MCF 10A (cell line): ENCODE data around the gene NSUN7. TPM values are rescaled to one million over a fixed set of nuclear protein-coding genes. Genes with fewer than 3 reads are reported as not detected.

Source experiments
- BruUV-seq: library from RNA; stranded (reverse); fragments of 400-500 nt; replicated peaks from 2 replicates; lab custom pipeline; 2021; lab: Mats Ljungman, UMichigan
- CTCF ChIA-PET: fragments of 300-600 bp; sonication (Branson Sonifier 250); formaldehyde crosslinking; extraction: SDS; loops from one replicate; lab custom pipeline; 2021; ENCODE audit warnings: antibody characterized with exemption, inconsistent platforms; lab: Yijun Ruan, JAX
- POLR2A ChIA-PET: fragments of 300-600, 350-650 bp; sonication (Branson Sonifier 250); formaldehyde crosslinking; extraction: SDS; loops from one replicate; lab custom pipeline; 2020; ENCODE audit warnings: antibody characterized with exemption, inconsistent platforms; lab: Yijun Ruan, JAX
- DNase-seq: peaks from one replicate; pipeline ENCODE4 v3.0.0-alpha.2; 2018; ENCODE audit not compliant: unreplicated experiment
- H3K27ac Mint-ChIP-seq: one replicate; pipeline ENCODE4 v1.8.0; 2022; ENCODE audit warnings: mild to moderate bottlenecking, low read depth, mixed read lengths; ENCODE audit not compliant: unreplicated experiment
- H3K27me3 Mint-ChIP-seq: one replicate; pipeline ENCODE4 v1.8.0; 2022; ENCODE audit warnings: mixed read lengths; ENCODE audit not compliant: insufficient read depth, unreplicated experiment
- H3K36me3 Mint-ChIP-seq: one replicate; pipeline ENCODE4 v1.8.0; 2022; ENCODE audit warnings: mild to moderate bottlenecking, moderate library complexity, mixed read lengths; ENCODE audit not compliant: insufficient read depth, unreplicated experiment
- H3K4me1 Mint-ChIP-seq: one replicate; pipeline ENCODE4 v1.8.0; 2022; ENCODE audit warnings: mixed read lengths; ENCODE audit not compliant: insufficient read depth, unreplicated experiment
- H3K4me3 Mint-ChIP-seq: one replicate; pipeline ENCODE4 v1.8.0; 2022; ENCODE audit warnings: mild to moderate bottlenecking, moderate library complexity, mixed read lengths; ENCODE audit not compliant: unreplicated experiment
- H3K9me3 Mint-ChIP-seq: one replicate; pipeline ENCODE4 v1.8.0; 2022; ENCODE audit warnings: mixed read lengths; ENCODE audit not compliant: unreplicated experiment
- CTCF ChIP-seq: fragments of 200-600 bp; IDR thresholded peaks from one replicate; pipeline ENCODE4 v1.8.0; 2022; ENCODE audit warnings: antibody characterized with exemption, mild to moderate bottlenecking; ENCODE audit not compliant: unreplicated experiment
- intact Hi-C: fragments of 100-400 bp; cut with micrococcal nuclease; formaldehyde crosslinking; loops from 2 replicates; pipeline ENCODE4 v1.14.1; 2022
- total RNA-seq: library from RNA; stranded (reverse); gene quantifications from 2 replicates; pipeline ENCODE4 v1.2.3, GENCODE V29; 2022

Gene NSUN7
- total RNA-seq, 1 experiment from 2014 or later = not detected

DNA sequence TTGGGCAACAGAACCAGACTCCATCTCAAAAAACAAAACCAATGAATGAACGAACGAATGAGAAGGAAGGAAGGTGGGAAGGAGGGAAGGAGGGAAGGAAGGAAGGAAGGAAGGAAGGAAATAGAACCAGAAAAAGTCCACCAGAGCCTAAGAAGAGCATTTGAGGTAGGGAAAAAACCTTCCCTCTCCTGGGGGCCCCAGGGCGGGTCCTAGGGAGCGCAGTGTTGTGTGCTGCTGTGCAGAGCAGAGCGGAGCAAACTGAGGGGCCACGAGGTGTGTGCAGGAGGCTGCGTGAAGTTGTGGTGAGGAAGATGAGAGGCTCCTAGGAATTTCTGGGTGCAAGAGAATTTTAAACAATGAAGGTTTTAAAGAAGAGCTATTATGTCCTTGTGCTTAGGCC is 16.0 kb upstream of the NSUN7 start:
- H3K4me1 Mint-ChIP-seq = peaks cover 6% of the 10 kb centered on the region
- POLR2A ChIA-PET = no interaction called here
- CTCF ChIA-PET = interaction anchor here (0.7 to 1.0 kb wide), 3 partner anchors 43 to 482 kb away, joined by 3 to 5 read pairs (median 3); no protein-coding TSS in a partner anchor
- no peak for DNase-seq
- intact Hi-C loops = loop anchor here (10.0 kb wide), 1 partner anchor 521 kb away; the partner anchor contains the start of gene UCHL1
- BruUV-seq = no TSS peak
- H3K36me3 Mint-ChIP-seq = no peaks in the 10 kb centered on the region
- no peaks in the 10 kb centered on the region for H3K9me3 Mint-ChIP-seq
- H3K27ac Mint-ChIP-seq = no peak overlapping the region
- TF ChIP-seq CTCF = no peak
- H3K4me3 Mint-ChIP-seq = no peak overlapping the region
- no peaks in the 10 kb centered on the region for H3K27me3 Mint-ChIP-seq

- ChIA-PET POLR2A (no interaction called here), CTCF (interaction anchor here (0.6 to 1.0 kb wide), 7 partner anchors 9 to 1939 kb away, joined by 3 to 9 read pairs (median 3); no protein-coding TSS in a partner anchor)
- no TSS peak for BruUV-seq
- DNase-seq = no peak
- no peaks in the 10 kb centered on the region for H3K36me3 Mint-ChIP-seq
- H3K27me3 Mint-ChIP-seq = no peaks in the 10 kb centered on the region
- intact Hi-C loops = loop anchor here (10.0 kb wide), 1 partner anchor 520 kb away; the partner anchor contains the start of gene UCHL1
- no peaks in the 10 kb centered on the region for H3K9me3 Mint-ChIP-seq
- H3K4me1 Mint-ChIP-seq = peaks cover 6% of the 10 kb centered on the region
- no peak for TF ChIP-seq CTCF
- no peak overlapping the region for H3K4me3 Mint-ChIP-seq
- no peak overlapping the region for H3K27ac Mint-ChIP-seq
These were observed 15.3 kb upstream of the NSUN7 start for GRCh38 chr4:40734497-40734896.

DNA sequence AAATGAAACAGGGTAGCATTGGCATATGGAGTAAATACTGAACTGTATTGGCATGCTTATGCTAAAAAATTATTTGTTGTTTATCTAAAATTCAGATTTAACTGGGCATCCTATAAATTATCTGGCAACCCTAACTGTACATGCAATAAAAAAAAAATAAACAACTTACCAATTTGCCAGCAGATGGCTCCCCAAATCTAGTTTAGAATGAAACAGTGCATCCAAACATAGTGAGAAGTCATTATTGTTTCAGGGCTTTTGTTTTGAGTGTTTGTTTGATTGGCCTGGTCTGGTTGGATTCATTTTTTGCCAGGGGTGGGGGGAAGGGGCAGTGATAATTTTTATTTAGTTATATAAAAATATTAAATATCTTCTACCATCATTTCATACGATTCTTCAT is 12.8 kb upstream of the NSUN7 start:
- no peaks in the 10 kb centered on the region for H3K27me3 Mint-ChIP-seq
- BruUV-seq = no TSS peak
- peaks cover 6% of the 10 kb centered on the region for H3K4me1 Mint-ChIP-seq
- peak; percentile 39 for TF ChIP-seq CTCF
- no peaks in the 10 kb centered on the region for H3K9me3 Mint-ChIP-seq
- ChIA-PET CTCF (interaction anchor here (0.7 to 1.2 kb wide), 7 partner anchors 25 to 327 kb away, joined by 3 to 8 read pairs (median 3); no protein-coding TSS in a partner anchor), POLR2A (interaction anchor here (0.6 kb wide), 1 partner anchor 235 kb away, joined by 3 read pairs; no protein-coding TSS in a partner anchor)
- H3K36me3 Mint-ChIP-seq = no peaks in the 10 kb centered on the region
- intact Hi-C loops = loop anchor here (1.0 to 10.0 kb wide), 5 partner anchors 160 to 924 kb away; partner anchors contain the start of gene UCHL1
- H3K4me3 Mint-ChIP-seq = no peak overlapping the region
- H3K27ac Mint-ChIP-seq = no peak overlapping the region
- DNase-seq = peak; percentile 52

DNA sequence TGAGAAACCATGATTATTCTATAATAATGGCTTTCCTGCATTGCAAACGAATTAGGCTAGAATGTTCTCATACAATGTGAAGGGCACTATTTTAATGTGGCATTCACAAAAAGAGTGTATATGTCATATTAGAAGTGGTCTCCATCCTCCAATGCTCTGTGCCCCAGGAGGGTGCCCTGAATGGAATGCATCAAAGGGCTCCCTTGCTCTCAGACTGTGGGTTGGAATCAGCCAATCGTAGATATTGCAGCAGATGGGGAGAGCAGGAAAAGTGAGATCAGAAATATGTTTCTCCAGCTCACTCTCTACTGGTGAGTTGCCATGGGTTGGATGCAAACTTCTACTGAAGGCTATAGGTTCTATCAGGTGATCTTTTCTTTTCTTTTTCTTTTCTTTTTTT is 11.9 kb upstream of the NSUN7 start:
- peaks cover 6% of the 10 kb centered on the region for H3K4me1 Mint-ChIP-seq
- H3K27me3 Mint-ChIP-seq = no peaks in the 10 kb centered on the region
- H3K27ac Mint-ChIP-seq = no peak overlapping the region
- ChIA-PET POLR2A (no interaction called here), CTCF (interaction anchor here (0.6 to 0.7 kb wide), 11 partner anchors 17 to 1666 kb away, joined by 3 to 6 read pairs (median 3); no protein-coding TSS in a partner anchor)
- intact Hi-C loops = loop anchor here (1.0 to 10.0 kb wide), 5 partner anchors 159 to 923 kb away; partner anchors contain the start of gene UCHL1
- no peaks in the 10 kb centered on the region for H3K9me3 Mint-ChIP-seq
- no peak overlapping the region for H3K4me3 Mint-ChIP-seq
- DNase-seq = no peak
- TF ChIP-seq CTCF = no peak
- BruUV-seq = no TSS peak
- no peaks in the 10 kb centered on the region for H3K36me3 Mint-ChIP-seq
